HS-27A (cell line): ENCODE measurements around the gene SGIP1.
A peak's percentile ranks its signal among the peaks of the same experiment; 100 is the strongest.
"Not testable (repeated sequence)": the region's sequence is repeated elsewhere in the genome, so short reads cannot be mapped to it uniquely, and the experiment has no call there.

Source experiments
- DNase-seq: peaks from one replicate; pipeline ENCODE4 v3.0.0-alpha.2; 2012; ENCODE audit warnings: low read depth, missing footprints

The SGIP1 gene

DNA sequence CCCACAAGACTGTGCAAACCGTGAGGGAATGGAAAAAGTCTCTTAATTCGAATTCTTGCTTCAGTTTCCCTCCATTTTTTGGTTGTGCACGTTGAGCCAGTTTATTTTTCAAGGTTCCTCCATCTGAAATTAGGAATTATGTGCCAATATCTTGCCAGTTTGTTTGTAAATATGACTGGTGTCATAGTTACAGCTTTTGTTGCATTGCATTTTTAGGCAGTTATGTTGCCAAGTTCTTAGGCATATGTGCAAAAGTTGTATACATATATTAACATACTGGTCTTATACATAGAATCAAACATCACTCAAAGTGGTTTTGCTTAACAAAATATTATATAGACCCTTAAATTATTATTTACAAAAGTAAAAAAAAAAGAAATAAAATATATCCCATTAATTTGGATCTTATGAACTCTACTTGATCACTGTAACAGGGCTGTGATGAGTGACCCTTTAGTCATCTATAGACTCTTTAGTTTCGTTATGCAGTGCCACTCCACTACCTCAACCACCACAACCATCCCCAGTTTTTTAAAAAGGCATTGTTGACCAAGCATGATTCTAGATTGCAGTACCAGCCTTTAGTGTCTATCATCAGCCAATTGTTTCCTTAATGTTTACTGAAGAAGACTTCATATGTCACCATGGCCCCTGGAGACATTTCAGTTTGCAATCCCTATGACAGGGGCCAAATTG, 197.4 kb downstream of the SGIP1 start:
- no peak for DNase-seq

DNA sequence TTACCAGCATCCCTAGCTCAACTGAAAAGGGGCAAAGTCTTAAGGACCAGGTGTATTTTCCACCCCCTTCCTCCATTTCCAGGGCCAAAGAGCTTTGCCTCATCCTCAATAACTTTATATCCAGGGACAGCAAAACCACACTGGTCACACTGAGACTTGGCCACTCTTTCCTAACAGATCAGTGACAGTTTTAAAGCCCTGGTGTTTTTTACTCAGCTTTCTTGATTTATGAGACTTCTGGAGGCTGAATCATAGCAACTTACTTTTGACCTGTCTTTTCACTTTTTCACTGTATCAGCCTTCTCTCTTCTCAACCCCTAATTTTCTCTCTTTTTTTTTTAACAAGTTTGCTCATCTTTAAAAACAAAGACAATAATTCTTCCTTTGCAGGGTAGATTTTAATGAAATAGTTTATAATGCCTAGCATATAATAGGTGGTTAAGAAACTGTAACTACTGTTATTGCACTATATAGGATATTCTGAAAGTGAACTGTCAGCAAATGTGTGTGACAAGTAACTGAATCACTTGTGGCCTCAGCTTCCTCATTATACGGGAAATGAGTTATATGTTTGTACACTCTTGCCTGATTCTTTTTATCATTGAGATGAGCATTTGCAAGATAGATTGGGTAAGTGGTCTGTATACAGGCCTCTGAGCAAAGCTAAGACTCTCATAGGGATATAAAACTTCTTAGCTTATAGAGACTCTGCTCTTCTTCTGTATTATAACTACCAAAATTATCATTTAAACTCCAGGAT, 198.6 kb downstream of the SGIP1 start:
- DNase-seq, result no peak

DNA sequence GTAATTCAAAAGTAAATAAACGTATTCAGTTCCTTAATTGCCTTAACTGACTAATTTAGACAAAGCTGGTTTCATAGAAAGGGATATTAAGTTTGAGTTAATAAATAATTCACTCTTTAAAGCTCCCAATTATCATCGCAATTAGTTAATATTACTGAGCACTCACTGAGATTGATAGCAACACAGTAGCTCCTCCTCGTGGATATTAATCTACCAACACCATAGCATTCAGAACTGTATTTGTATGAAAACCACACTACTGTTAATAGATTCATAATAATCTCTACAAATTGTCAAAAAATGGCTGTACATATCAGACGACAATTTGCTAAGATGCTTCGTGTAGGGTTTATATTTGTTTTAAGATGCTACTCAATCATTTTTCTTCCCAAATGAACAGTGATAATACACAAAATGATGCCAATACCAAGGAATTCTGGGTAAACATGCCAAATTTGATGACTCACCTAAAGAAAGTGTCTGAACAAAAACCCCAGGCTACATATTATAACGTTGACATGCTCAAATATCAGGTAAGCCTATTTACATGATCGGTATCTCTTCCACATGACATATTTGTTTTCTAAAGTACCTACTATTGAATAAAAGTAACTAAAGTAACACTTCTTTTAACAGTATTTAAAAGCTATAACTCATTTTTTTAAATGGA, 199.5 kb downstream of the SGIP1 start:
- DNase-seq, result no peak

DNA sequence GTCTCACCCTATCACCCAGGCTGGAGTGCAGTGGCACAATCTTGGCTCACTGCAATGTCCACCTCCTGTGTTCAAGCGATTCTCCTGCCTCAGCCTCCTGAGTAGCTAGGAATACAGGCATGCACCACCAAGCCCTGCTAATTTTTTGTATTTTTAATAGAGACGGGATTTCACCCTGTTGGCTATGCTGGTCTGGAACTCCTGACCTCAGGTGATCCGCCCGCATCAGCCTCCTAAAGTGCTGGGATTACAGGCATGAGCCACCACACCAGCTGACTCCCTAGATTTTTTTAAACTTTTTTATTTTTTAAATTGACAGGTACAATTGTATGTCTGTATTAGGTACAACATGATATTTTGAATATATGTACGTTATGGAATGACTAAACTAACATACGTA, 200.6 kb downstream of the SGIP1 start:
- not testable (repeated sequence) for DNase-seq

DNA sequence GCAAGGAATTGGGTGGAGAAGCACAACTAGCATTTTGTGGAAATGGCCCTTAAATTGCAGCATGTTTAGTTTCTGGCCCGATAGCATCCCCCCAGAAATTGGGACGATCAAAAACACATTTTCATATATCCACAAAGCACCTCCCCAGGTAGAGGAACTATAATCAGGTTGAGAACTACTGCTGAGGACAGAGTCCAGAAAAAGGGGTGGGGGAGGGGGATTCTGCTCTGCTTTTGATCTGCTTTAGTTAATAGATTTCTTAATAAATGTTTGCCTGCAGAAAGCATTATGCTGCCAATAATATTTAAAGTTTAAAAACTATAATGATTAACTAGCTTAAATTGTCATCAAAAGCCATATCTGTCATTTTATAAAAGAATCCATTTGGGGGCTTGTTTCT, 203.9 kb downstream of the SGIP1 start:
- no peak for DNase-seq

DNA sequence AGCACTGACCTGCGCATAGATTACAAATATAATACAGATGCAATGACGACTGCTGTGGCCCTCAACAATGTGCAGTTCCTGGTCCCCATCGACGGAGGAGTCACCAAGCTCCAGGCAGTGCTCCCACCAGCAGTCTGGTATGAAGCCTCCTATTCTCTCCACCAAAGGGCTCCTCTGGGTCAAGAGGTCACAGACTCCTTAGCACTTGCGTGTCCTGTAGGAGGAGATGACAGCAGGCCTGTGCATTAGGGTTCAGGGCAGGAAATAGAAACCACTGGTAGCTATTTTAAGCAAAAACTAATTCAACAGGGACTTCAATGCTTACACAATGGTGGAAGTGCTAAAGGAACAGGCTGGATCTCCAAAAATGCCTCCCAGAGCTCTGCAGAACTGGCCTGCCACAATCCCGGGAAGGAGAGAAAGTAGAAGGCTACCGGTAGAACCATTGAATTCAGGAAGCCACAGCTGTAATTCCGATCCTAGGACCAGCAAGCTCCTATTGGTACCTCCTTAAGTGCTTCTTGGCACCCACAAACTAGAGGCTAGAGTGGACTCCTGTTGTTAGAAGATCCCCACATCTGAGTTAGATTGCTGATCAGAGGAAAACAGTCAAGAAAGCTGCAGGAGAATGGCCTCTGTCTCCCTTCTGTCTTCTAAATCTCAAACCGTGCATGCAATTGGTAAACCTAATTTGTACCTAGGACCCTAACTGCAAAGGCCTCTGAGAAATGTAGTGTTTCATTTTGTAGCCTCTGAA, 205.6 kb downstream of the SGIP1 start:
- no peak for DNase-seq

DNA sequence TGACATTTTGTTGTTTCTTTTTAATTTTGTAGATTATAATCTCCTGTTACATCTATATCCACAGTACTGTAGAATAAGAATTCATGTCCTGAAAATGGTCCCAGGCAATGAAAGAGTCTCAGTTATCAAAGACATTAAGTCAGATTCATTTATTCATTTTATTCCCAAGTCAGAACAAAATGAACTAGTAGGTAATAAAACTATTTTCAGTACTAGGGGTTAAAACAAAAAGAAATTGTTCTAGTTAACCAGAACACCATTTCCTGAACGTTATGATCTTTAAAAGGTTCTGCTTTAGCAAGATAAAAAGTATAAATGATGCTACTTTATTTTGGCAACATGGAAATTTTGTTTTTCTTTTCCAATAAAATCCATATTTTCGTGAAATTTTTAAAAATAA, 211.5 kb downstream of the SGIP1 start:
- DNase-seq, result no peak

DNA sequence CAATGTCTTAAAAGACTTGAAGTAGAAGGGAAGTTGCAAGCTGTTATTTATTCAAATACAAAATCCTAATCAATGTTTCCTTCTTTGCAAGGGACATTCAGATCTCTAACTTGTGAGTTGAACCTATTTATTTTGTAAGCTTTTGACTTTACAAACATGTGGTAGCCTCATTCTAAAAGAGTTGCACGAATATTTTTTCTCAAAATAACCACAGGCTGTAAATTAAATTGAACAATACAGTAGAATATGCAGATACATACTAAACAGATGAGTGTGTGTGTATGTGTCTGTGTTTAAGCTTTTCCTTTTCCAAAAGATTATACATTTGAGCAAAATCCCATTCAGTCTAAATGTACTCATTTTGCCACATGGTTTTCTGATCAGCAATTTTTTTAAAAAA, 213.5 kb downstream of the SGIP1 start:
- no peak for DNase-seq

DNA sequence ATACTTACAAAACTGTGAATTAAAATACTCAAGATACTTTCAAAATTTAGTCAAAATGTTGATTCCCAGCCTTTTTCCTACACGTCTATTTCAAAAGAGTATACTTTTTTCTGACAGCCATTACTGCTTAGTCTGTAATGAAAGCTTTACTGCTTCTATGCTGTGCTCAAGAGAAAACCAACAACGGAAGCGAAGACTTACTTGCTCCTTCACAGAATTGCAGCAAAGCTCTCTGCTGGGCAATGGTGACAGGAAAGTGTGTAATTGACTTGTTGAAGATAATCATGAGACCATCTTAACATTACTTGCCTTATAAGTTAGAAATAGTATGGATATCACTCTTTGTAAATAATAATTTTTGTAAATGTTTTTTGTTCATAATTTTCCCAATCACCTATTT, 216.6 kb downstream of the SGIP1 start:
- no peak for DNase-seq

DNA sequence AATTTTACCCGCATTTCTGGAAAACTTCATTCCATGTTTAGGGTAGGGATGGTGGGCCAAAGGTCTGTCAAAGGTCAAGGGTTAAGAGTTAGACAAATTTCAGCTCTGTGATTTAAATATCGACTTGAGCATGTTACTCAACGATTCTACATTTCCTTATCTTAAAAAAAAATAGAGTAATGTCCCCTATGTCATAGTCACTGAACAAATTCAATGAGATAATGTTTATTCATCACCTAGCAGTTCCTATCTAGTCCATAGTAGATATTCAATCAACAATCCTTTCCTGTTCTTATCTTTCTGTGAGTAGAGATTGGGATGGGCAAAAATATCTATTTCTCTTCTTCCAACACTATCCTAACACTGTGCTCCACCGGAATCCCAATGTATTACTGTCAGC, 217.2 kb downstream of the SGIP1 start:
- DNase-seq, result no peak

DNA sequence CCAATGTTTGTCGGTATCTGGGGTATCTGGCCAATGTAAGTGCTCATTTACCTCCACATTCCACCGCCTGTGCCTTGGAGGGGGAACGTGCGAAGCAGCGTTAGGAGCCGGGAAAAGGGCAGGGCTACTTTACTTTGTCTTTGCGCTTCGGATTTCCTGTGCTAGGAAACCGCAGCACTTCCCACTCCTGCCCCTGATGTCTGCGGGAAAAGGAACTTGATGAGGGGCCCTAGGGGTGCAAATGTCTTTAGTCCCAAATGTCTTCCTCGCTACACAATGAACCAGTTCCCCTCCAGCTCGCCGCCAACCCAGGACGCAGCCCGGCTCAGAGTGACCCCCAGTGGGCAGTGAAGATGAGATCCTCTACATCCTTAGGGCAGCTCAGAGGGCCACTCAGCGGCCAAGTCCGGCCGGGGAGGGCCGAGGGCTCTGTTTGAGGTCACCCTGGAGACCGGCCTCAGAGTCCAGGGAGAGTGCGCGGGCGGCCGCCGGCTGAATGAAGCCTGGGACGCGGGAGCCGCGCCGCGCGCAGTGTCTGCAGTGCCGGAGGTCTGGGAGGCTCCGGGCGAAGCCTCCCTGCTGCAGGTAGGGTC, 218.1 kb downstream of the SGIP1 start, which contains the start of gene DYNLT5:
DYNLT5 (plus strand) TSS at position 460 of the 593 bp plus-strand sequence. CDS start 2,200 bp downstream, outside the sequence.
- DNase-seq, result no peak

DNA sequence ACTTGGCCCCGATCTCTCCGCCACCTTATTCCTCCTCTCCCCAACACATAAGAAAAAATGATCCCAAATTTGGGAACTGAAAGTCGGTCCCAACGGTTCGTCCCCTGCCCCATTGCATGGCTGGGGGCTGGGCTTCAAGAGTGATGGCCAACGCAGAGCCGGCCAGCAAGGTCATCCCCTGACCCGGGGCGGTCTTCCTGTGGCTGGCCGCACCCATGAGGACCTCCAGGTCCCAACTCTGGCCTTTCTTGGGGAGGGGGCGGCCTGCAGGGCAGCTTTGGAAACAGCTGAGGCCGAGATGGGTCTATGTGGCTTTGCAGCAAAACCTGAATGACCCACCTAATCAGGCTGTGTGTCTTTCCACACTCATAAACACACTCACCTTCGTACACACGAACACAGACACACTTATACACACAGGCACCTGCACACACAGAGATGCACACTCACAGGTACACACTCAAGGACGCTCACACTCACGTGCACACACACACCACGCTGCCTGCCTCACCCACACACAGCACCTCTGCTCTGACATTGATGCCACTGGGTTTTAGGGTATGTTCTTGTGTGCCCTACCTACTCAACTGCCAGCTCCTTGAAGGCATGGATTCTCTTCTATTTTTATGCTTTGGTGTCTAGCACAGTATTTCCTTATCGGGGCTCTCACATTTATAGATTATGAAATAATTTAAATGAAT, 218.9 kb downstream of the SGIP1 start:
- DNase-seq, result no peak

DNA sequence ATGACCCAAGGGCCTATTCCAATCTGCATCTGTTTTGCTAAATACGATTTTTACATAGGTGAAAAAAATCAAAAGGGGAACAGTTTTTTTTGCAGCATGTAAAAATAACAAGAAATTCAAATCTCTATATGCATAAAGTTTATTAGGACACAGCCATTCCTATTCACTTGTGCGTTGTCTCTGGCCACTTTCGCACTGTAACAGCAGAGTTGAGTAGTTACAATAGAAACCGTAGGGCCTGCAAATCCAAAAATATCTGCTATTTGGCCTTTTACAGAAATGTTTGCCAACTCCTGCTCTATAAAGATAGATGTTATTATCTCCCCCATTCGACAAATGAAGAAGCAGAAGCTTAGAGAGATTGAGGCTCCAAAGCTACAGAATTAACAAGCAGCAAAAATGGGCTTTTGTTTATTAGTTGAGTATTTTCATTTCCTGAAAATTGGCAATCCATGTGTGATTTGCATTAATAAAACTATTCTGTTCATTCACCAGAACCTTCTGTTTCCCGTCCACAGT, 223.8 kb downstream of the SGIP1 start:
- DNase-seq, result no peak

DNA sequence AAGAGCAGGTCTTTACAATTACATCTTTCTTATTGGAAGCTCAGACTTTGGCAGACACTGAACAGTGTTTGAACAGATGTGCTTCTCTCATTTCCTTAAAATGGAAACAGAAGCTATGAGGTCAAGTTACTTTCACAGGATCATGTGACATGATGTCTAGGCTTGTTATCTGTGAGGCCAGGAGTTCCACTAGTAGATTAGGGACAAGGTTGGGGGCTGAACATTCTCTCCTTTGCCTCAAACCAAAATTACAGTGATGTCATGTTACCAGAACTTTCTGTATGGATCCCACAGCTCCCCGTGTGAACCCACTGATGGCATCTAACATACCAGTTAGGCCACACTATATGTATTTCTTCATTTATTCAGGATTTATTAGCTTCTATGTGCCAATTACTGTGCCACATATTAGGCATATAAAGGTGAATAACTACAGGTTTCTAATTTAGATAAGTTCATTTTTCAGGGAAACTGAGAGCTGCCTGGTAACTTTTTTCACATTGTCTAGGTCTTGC, 224.3 kb downstream of the SGIP1 start:
- DNase-seq, result no peak

DNA sequence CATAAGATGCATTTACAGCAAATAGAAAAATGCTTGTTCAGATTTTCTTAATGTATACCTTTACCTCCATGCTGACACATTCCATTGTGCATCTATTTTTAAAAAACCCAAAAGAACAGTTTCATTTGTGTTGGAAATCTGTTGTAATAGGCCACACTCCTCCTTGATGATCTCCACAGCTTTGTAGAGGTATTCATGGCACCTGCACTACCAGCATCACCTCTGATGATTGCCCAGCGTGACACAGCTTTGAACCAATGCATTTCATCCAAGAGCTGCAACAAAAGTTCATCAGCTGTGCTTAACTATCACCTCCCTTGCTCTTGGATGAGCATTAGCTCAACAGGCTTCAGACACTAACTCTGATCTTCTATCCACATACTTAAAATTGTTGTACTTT, 226.6 kb downstream of the SGIP1 start:
- no peak for DNase-seq

DNA sequence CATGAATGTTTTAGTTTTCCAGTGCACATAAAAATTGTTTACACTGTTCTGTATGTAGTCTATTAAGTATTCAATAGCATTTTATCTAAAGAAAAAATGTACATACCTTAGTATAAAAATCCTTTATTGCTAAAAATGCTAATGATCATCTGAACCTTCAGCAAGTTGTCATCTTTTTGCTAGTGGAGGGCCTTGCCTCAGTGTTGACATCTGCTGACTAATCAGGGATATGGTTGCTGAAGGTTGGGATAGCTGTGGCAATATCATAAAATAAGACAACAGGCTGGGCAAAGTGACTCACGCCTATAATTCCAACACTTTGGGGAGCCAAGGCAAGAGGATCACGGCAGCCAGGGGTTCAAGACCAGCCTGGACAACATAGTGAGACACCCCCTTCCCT, 227.3 kb downstream of the SGIP1 start:
- no peak for DNase-seq

DNA sequence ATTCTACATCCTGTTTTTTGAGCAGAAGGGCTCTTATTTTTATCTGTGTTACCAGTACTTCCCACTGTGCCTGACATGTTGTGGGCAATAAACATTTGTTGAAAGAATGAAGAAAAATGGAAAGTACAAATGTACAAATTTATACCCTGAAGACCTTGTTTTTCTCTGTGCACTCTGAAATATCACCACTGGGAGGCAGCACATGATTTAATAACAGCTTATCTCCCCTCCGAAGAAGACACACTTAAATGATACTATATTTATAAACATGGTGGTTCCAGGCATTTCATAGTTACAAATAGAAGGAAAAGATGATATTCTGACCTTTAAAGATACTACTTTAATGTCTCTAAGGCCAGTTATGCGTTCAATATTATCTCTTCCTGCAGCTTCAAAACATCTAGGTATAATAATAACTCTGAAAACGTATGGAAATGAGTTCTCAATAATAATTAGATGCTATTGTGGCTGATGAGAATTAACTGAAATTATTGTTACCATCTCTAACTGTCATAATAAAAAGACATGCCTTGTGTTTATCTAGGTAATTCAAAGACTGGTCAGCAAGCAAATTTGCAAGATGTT, 231.1 kb downstream of the SGIP1 start:
- peak; percentile 19 for DNase-seq

DNA sequence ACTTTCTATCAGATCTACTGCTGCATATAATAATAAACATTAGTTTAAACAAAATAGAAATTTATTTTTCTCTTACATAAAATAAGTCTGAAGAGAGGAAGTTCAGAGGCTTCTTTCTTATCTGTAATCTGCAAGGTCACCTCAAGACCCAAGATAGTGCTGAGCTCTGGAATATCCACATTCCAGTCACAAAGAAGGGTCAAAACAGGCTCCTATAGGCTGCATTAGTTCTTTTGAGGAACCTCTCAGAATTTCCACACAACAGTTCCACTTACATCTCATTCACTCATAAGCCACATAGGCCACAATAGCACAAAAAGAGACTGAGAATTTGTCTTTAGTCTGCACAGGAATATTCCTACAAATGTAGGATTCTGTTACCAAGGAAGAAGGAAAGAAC, 233.7 kb downstream of the SGIP1 start:
- DNase-seq, result no peak

DNA sequence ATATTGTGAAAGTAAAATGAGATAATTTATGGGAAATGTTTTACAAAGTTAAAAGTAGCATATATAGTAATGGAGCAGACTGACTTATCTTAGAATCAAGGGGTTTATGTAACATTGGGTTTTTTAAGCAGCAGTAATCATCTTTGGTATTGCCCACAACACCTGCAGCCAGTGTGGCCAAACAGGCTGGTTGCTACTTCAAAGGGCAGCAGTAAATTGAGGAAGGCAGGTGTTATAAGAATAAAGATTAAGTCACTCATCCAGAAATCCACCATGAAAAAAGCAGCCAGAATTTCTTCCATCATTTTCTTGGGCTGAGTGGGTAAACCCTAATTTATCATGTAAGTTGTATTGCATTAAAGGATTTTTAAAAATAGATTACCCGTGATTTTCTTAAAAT, 235.0 kb downstream of the SGIP1 start:
- DNase-seq, result no peak

DNA sequence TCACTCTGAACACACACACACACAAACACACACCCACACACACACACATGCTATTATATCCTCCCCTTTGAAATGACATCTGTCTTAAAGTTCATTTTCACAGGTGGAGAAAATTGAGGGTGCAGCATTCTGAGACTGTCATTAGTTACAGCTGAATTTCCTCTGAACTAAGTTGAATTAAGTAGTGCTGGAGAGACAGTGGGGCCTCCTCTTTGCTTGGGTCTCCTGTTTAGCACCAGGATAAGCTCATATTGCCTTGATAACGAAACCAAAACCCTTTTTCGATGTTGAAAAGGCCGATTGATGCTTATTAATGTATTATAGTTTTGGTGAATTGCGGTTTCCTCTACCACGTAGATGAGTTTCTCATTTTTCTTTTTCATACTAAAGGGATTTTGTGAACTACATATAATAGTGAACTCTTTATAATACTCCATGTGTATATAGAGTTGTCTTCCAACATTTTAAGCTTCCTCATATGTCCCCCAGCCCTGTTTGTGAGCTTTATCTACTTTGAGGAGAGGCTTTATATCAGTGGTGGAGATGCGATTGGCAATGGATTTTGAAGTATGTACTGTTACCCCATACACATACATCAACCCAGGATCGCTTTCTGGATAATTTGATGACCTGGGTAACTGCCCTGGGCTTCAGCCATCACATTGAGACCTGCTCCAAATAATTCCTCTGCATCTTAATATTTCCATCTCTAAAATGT, 235.7 kb downstream of the SGIP1 start:
- DNase-seq, result no peak
